Naive thymus-derived CD8-positive, alpha-beta T cell (primary cell): ENCODE measurements around the gene LGALS9B. TPM values are rescaled to one million over a fixed set of nuclear protein-coding genes. Genes with fewer than 3 reads are reported as not detected.
"Not testable (repeated sequence)": the region's sequence is repeated elsewhere in the genome, so short reads cannot be mapped to it uniquely, and the experiment has no call there.

Experiments
- ATAC-seq, 2 donors: fragments of 150-1000 bp; cut with Tn5 transposase in 1 of 2; sonication (Bioruptor Pico), chemical (Tn5 transposase) in 1 of 2; 1 replicate in 1 of 2; 2 replicates in 1 of 2; pipeline ENCODE4 v1.10.0; 2021; ENCODE audit warnings: mild to moderate bottlenecking in 2 of 2, moderate library complexity in 2 of 2
- POLR2A ChIA-PET: fragments of 350-600 bp; sonication (Branson Sonifier 250); formaldehyde crosslinking; loops from one replicate; lab custom pipeline; 2021; ENCODE audit warnings: antibody characterized with exemption; lab: Charles Lee
- DNase-seq, 10 donors: peaks; one replicate each; pipeline versions ENCODE4 v3.0.0 to v3.0.0-alpha.2; 2020 to 2022
- H3K27ac Mint-ChIP-seq, 10 donors: one replicate each; pipeline ENCODE4 v1.8.0; 2020 to 2022; ENCODE audit warnings: mild to moderate bottlenecking in 10 of 10, mixed read lengths in 10 of 10, moderate library complexity in 4 of 10, inconsistent platforms in 1 of 10
- H3K27me3 Mint-ChIP-seq, 5 donors: one replicate each; pipeline ENCODE4 v1.8.0; 2021 to 2022; ENCODE audit warnings: mixed read lengths in 5 of 5
- H3K36me3 Mint-ChIP-seq, 3 donors: one replicate each; pipeline ENCODE4 v1.8.0; 2020 to 2022; ENCODE audit warnings: mixed read lengths in 3 of 3, mild to moderate bottlenecking in 2 of 3, inconsistent platforms in 1 of 3
- H3K4me1 Mint-ChIP-seq, 4 donors: one replicate each; pipeline ENCODE4 v1.8.0; 2021 to 2022; ENCODE audit warnings: mixed read lengths in 4 of 4
- H3K4me3 Mint-ChIP-seq, 10 donors: one replicate each; pipeline ENCODE4 v1.8.0; 2020 to 2022; ENCODE audit warnings: mild to moderate bottlenecking in 10 of 10, mixed read lengths in 10 of 10, moderate library complexity in 6 of 10, inconsistent platforms in 1 of 10
- H3K9me3 Mint-ChIP-seq, 9 donors: one replicate each; pipeline ENCODE4 v1.8.0; 2020 to 2022; ENCODE audit warnings: mixed read lengths in 9 of 9, mild to moderate bottlenecking in 3 of 9, inconsistent platforms in 1 of 9, moderate library complexity in 1 of 9
- polyA plus RNA-seq, 3 donors: library from polyadenylated mRNA; unstranded; fragments of 300-500 nt; fragmentation: Illumina TruSeq; gene quantifications; one replicate each; pipeline ENCODE4 v1.2.3, GENCODE V29; 2021
- total RNA-seq, 8 experiments: library from RNA in 2 of 8; stranded (reverse) in 2 of 8; gene quantifications; one replicate each; pipeline ENCODE4 v1.2.3 and lab custom pipeline; 2021 to 2026

Gene LGALS9B
- total RNA-seq = not detected
- not detected for polyA plus RNA-seq
- total RNA-seq (lab: John Stamatoyannopoulos, UW) = 0 reads per million in 6 experiments

GRCh38 chr17:20467447-20467846 is at the start of gene LGALS9B:
Gene LGALS9B, minus strand, starts transcription at chr17:20467539. Its CDS starts 69 bp downstream, at chr17:20467470.
- peak within 1 kb of the TSS in 7 of 10 donors; percentile 13 to 67 (median 43) for H3K4me3 Mint-ChIP-seq
- H3K27ac Mint-ChIP-seq = peak within 1 kb of the TSS in 3 of 10 donors; percentile 7 to 77 (median 74)
- POLR2A ChIA-PET, H3K27me3 Mint-ChIP-seq, H3K9me3 Mint-ChIP-seq, H3K36me3 Mint-ChIP-seq, DNase-seq, H3K4me1 Mint-ChIP-seq: not testable (repeated sequence)
- ATAC-seq = peak; percentile 57 to 77

- DNase-seq, H3K4me1 Mint-ChIP-seq, POLR2A ChIA-PET, H3K27me3 Mint-ChIP-seq, H3K36me3 Mint-ChIP-seq, ATAC-seq, H3K9me3 Mint-ChIP-seq, H3K27ac Mint-ChIP-seq: not testable (repeated sequence)
- H3K4me3 Mint-ChIP-seq = peak overlapping the region in 2 of 10 donors; percentile 43 to 48
Measured at GRCh38 chr17:20516986-20517385, 49.6 kb upstream of the LGALS9B start.

GRCh38 chr17:20515099-20515498 is 47.8 kb upstream of the LGALS9B start:
- POLR2A ChIA-PET, H3K4me3 Mint-ChIP-seq, H3K36me3 Mint-ChIP-seq, ATAC-seq, H3K27me3 Mint-ChIP-seq, H3K9me3 Mint-ChIP-seq, DNase-seq, H3K4me1 Mint-ChIP-seq, H3K27ac Mint-ChIP-seq: not testable (repeated sequence)

GRCh38 chr17:20513539-20513938 is 46.2 kb upstream of the LGALS9B start:
- POLR2A ChIA-PET, ATAC-seq, H3K4me3 Mint-ChIP-seq, DNase-seq, H3K36me3 Mint-ChIP-seq, H3K9me3 Mint-ChIP-seq, H3K4me1 Mint-ChIP-seq, H3K27ac Mint-ChIP-seq, H3K27me3 Mint-ChIP-seq: not testable (repeated sequence)

- H3K27me3 Mint-ChIP-seq, H3K27ac Mint-ChIP-seq, POLR2A ChIA-PET, H3K4me3 Mint-ChIP-seq, H3K36me3 Mint-ChIP-seq, H3K4me1 Mint-ChIP-seq, ATAC-seq, H3K9me3 Mint-ChIP-seq, DNase-seq: not testable (repeated sequence)
Measured at GRCh38 chr17:20512378-20512777, 45.0 kb upstream of the LGALS9B start.

GRCh38 chr17:20511778-20512177 is 44.4 kb upstream of the LGALS9B start:
- DNase-seq, H3K27ac Mint-ChIP-seq, POLR2A ChIA-PET, H3K9me3 Mint-ChIP-seq, H3K4me1 Mint-ChIP-seq, H3K27me3 Mint-ChIP-seq, H3K36me3 Mint-ChIP-seq, ATAC-seq, H3K4me3 Mint-ChIP-seq: not testable (repeated sequence)

- H3K27ac Mint-ChIP-seq, ATAC-seq, H3K9me3 Mint-ChIP-seq, H3K4me3 Mint-ChIP-seq, H3K36me3 Mint-ChIP-seq, H3K4me1 Mint-ChIP-seq, H3K27me3 Mint-ChIP-seq, POLR2A ChIA-PET, DNase-seq: not testable (repeated sequence)
Measured at GRCh38 chr17:20505333-20505732, 38.0 kb upstream of the LGALS9B start.

GRCh38 chr17:20504388-20505066 is 37.2 kb upstream of the LGALS9B start:
- H3K27me3 Mint-ChIP-seq, DNase-seq, POLR2A ChIA-PET, H3K9me3 Mint-ChIP-seq, H3K4me3 Mint-ChIP-seq, H3K4me1 Mint-ChIP-seq, H3K27ac Mint-ChIP-seq, H3K36me3 Mint-ChIP-seq, ATAC-seq: not testable (repeated sequence)

- H3K36me3 Mint-ChIP-seq, H3K27me3 Mint-ChIP-seq, ATAC-seq, H3K4me3 Mint-ChIP-seq, H3K9me3 Mint-ChIP-seq, POLR2A ChIA-PET, DNase-seq, H3K27ac Mint-ChIP-seq, H3K4me1 Mint-ChIP-seq: not testable (repeated sequence)
Measured at GRCh38 chr17:20501896-20502295, 34.6 kb upstream of the LGALS9B start.

GRCh38 chr17:20500346-20500745 is 33.0 kb upstream of the LGALS9B start:
- H3K4me1 Mint-ChIP-seq, ATAC-seq, H3K27ac Mint-ChIP-seq, H3K36me3 Mint-ChIP-seq, POLR2A ChIA-PET, H3K4me3 Mint-ChIP-seq, H3K27me3 Mint-ChIP-seq, H3K9me3 Mint-ChIP-seq, DNase-seq: not testable (repeated sequence)

- H3K27ac Mint-ChIP-seq, H3K4me1 Mint-ChIP-seq, H3K9me3 Mint-ChIP-seq, H3K36me3 Mint-ChIP-seq, DNase-seq, H3K27me3 Mint-ChIP-seq, H3K4me3 Mint-ChIP-seq, ATAC-seq, POLR2A ChIA-PET: not testable (repeated sequence)
Measured at GRCh38 chr17:20495420-20495819, 28.1 kb upstream of the LGALS9B start.

GRCh38 chr17:20494735-20495134 is 27.4 kb upstream of the LGALS9B start:
- H3K4me1 Mint-ChIP-seq, ATAC-seq, H3K36me3 Mint-ChIP-seq, H3K4me3 Mint-ChIP-seq, DNase-seq, H3K9me3 Mint-ChIP-seq, POLR2A ChIA-PET, H3K27me3 Mint-ChIP-seq, H3K27ac Mint-ChIP-seq: not testable (repeated sequence)

GRCh38 chr17:20494147-20494546 is 26.8 kb upstream of the LGALS9B start:
- DNase-seq, H3K27ac Mint-ChIP-seq, H3K4me3 Mint-ChIP-seq, POLR2A ChIA-PET, H3K4me1 Mint-ChIP-seq, H3K36me3 Mint-ChIP-seq, H3K9me3 Mint-ChIP-seq, ATAC-seq, H3K27me3 Mint-ChIP-seq: not testable (repeated sequence)

GRCh38 chr17:20492971-20493370 is 25.6 kb upstream of the LGALS9B start:
- H3K9me3 Mint-ChIP-seq, H3K27ac Mint-ChIP-seq, H3K4me1 Mint-ChIP-seq, ATAC-seq, H3K4me3 Mint-ChIP-seq, H3K27me3 Mint-ChIP-seq, POLR2A ChIA-PET, H3K36me3 Mint-ChIP-seq, DNase-seq: not testable (repeated sequence)
